HepG2 (cell line): ENCODE measurements around the gene AKAP14. TPM values are rescaled to one million over a fixed set of nuclear protein-coding genes. Genes with fewer than 3 reads are reported as not detected.

Source experiments
- ARNT ChIP-seq: fragments of 450-650 bp; IDR thresholded peaks from 2 replicates; pipeline ENCODE4 v1.6.1; 2017
- CREB1 ChIP-seq, 2 experiments: fragments of 450-650 bp in 1 of 2; IDR thresholded peaks; 2 replicates each; pipeline ENCODE4 v1.6.1; 2016 to 2017; ENCODE audit warnings: control low read depth in 1 of 2, mild to moderate bottlenecking in 1 of 2, missing compliant biosample characterization in 1 of 2, missing genetic modification characterization in 1 of 2
- EED ChIP-seq: sonication (generic); formaldehyde crosslinking; IDR thresholded peaks from 2 replicates; pipeline ENCODE4 v1.5.0; 2020; ENCODE audit warnings: mild to moderate bottlenecking, missing genetic modification reagents
- GATA4 ChIP-seq: sonication (generic); IDR thresholded peaks from 2 replicates; pipeline ENCODE4 v1.6.1; 2016; ENCODE audit warnings: antibody characterized with exemption, low read depth, borderline replicate concordance
- NFE2L2 ChIP-seq: fragments of 150-350 bp; IDR thresholded peaks from 2 replicates; pipeline ENCODE4 v1.6.1; 2014; ENCODE audit warnings: low read length
- TBX2 ChIP-seq: sonication (generic); formaldehyde crosslinking; IDR thresholded peaks from 2 replicates; pipeline ENCODE4 v1.5.0; 2020; ENCODE audit warnings: missing genetic modification reagents, mild to moderate bottlenecking, borderline replicate concordance
- TRIM22 ChIP-seq: fragments of 450-650 bp; IDR thresholded peaks from 2 replicates; pipeline ENCODE4 v1.6.1; 2017
- ZNF709 ChIP-seq: sonication (generic); formaldehyde crosslinking; IDR thresholded peaks from 2 replicates; pipeline ENCODE4 v1.5.0; 2020; ENCODE audit warnings: mild to moderate bottlenecking, missing genetic modification reagents
- ZNF782 ChIP-seq: sonication (generic); formaldehyde crosslinking; IDR thresholded peaks from 2 replicates; pipeline ENCODE4 v1.4.0; 2020; ENCODE audit warnings: missing genetic modification reagents, mild to moderate bottlenecking, borderline replicate concordance
- ZSCAN20 ChIP-seq: sonication (generic); formaldehyde crosslinking; IDR thresholded peaks from 2 replicates; pipeline ENCODE4 v1.4.0; 2020; ENCODE audit warnings: missing genetic modification reagents, mild to moderate bottlenecking, borderline replicate concordance
- polyA plus RNA-seq, 8 experiments: library from polyadenylated mRNA; depleted of rRNA in 3 of 8; stranded (reverse) in 7 of 8; unstranded in 1 of 8; fragments of >200 nt; fragmentation: Illumina TruSeq in 4 of 8; extraction: Trizol in 4 of 8; gene quantifications; 2 replicates each; pipeline versions ENCODE4 v1.2.1 to v1.2.3, GENCODE V29; 2011 to 2016; ENCODE audit warnings: low read depth in 4 of 8, missing spikeins in 1 of 8, mixed read lengths in 1 of 8; ENCODE audit not compliant: insufficient read depth in 1 of 8
- total RNA-seq, 5 experiments: library from RNA; depleted of rRNA; stranded (reverse); fragments of >200 nt; fragmentation: Illumina TruSeq; extraction: Trizol; gene quantifications; 2 replicates each; pipeline ENCODE4 v1.2.3, GENCODE V29; 2016; ENCODE audit warnings: low read depth in 1 of 5
- TF ChIP-seq, protein P1 (sequence below), 2 experiments: sonication (generic) in 1 of 2; formaldehyde crosslinking in 1 of 2; IDR thresholded peaks; 2 replicates each; pipeline versions ENCODE4 v1.6.1 to v1.9.0; 2014 to 2022; ENCODE audit warnings: antibody characterized with exemption in 1 of 2, borderline replicate concordance in 1 of 2, inconsistent platforms in 1 of 2, low read depth in 1 of 2, missing genetic modification reagents in 1 of 2
- TF ChIP-seq, protein P2 (sequence below): sonication (generic); formaldehyde crosslinking; IDR thresholded peaks from 2 replicates; pipeline ENCODE4 v1.9.0; 2022; ENCODE audit warnings: missing genetic modification reagents, mild to moderate bottlenecking, borderline replicate concordance
- TF ChIP-seq, protein P3 (sequence below): sonication (generic); formaldehyde crosslinking; IDR thresholded peaks from 2 replicates; pipeline ENCODE4 v1.4.0; 2020; ENCODE audit warnings: missing genetic modification reagents

The AKAP14 gene
- total and polyA plus RNA-seq, 2 of the 13 experiments (the other 11 are each of a cell fraction or from before 2014, with no cell fraction given) = 0.20 to 1.7 TPM

DNA sequence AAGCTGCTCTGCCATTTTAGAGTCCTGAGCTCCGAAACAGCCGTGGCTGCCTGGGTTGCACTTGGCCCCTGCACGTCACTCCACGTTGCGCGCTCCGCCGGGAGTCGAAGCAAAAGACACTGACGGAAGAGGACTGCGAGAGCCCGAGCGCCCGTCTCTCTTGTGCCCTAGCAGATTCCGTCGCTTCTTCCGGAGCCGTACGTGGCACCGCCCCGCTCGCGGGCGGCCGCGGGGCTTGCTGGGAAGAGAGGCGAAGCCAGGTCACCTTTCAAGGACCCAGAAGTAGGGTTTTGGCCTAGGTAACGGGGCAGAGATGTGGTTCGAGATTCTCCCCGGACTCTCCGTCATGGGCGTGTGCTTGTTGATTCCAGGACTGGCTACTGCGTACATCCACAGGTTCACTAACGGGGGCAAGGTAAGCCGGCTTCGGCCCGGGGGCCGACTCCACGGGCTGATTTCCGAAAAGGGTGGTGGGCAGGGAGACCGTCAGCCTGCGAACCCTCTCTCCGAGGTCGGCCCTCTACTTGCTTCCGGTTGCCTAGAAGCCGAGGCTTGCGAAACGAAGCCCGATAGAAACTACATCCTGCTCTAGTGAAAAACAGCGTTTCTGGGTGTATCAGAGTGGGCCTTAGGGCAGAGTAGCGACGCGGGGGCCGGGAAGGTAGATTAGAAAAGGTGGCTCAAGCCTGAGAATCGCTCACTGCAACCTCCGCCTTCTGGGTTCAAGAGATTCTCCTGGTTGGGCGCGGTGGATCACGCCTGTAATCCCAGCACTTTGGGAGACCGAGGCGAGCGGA is 23.9 kb upstream of the AKAP14 start, which contains the start of the genes NDUFA1 and RNF113A (continued):
- TF ChIP-seq, protein P1, sequence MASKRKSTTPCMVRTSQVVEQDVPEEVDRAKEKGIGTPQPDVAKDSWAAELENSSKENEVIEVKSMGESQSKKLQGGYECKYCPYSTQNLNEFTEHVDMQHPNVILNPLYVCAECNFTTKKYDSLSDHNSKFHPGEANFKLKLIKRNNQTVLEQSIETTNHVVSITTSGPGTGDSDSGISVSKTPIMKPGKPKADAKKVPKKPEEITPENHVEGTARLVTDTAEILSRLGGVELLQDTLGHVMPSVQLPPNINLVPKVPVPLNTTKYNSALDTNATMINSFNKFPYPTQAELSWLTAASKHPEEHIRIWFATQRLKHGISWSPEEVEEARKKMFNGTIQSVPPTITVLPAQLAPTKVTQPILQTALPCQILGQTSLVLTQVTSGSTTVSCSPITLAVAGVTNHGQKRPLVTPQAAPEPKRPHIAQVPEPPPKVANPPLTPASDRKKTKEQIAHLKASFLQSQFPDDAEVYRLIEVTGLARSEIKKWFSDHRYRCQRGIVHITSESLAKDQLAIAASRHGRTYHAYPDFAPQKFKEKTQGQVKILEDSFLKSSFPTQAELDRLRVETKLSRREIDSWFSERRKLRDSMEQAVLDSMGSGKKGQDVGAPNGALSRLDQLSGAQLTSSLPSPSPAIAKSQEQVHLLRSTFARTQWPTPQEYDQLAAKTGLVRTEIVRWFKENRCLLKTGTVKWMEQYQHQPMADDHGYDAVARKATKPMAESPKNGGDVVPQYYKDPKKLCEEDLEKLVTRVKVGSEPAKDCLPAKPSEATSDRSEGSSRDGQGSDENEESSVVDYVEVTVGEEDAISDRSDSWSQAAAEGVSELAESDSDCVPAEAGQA (IDR thresholded peaks at IDR 0.05; ENCODE audit: low read depth) = peak; percentile 63
- TF ChIP-seq, protein P1 (CRISPR knock-in tag; IDR thresholded peaks at IDR 0.05; ENCODE audit: borderline replicate concordance) = peak; percentile 72; the same call in 1 of the 2 replicates
- TF ChIP-seq, protein P2, sequence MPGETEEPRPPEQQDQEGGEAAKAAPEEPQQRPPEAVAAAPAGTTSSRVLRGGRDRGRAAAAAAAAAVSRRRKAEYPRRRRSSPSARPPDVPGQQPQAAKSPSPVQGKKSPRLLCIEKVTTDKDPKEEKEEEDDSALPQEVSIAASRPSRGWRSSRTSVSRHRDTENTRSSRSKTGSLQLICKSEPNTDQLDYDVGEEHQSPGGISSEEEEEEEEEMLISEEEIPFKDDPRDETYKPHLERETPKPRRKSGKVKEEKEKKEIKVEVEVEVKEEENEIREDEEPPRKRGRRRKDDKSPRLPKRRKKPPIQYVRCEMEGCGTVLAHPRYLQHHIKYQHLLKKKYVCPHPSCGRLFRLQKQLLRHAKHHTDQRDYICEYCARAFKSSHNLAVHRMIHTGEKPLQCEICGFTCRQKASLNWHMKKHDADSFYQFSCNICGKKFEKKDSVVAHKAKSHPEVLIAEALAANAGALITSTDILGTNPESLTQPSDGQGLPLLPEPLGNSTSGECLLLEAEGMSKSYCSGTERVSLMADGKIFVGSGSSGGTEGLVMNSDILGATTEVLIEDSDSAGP (CRISPR knock-in tag) = peak; percentile 70
- TF ChIP-seq GATA4 = no peak
- 0 out of 2 replicates have a peak, but pooled peaks have one; percentile 15 for TF ChIP-seq EED
- TF ChIP-seq, protein P3, sequence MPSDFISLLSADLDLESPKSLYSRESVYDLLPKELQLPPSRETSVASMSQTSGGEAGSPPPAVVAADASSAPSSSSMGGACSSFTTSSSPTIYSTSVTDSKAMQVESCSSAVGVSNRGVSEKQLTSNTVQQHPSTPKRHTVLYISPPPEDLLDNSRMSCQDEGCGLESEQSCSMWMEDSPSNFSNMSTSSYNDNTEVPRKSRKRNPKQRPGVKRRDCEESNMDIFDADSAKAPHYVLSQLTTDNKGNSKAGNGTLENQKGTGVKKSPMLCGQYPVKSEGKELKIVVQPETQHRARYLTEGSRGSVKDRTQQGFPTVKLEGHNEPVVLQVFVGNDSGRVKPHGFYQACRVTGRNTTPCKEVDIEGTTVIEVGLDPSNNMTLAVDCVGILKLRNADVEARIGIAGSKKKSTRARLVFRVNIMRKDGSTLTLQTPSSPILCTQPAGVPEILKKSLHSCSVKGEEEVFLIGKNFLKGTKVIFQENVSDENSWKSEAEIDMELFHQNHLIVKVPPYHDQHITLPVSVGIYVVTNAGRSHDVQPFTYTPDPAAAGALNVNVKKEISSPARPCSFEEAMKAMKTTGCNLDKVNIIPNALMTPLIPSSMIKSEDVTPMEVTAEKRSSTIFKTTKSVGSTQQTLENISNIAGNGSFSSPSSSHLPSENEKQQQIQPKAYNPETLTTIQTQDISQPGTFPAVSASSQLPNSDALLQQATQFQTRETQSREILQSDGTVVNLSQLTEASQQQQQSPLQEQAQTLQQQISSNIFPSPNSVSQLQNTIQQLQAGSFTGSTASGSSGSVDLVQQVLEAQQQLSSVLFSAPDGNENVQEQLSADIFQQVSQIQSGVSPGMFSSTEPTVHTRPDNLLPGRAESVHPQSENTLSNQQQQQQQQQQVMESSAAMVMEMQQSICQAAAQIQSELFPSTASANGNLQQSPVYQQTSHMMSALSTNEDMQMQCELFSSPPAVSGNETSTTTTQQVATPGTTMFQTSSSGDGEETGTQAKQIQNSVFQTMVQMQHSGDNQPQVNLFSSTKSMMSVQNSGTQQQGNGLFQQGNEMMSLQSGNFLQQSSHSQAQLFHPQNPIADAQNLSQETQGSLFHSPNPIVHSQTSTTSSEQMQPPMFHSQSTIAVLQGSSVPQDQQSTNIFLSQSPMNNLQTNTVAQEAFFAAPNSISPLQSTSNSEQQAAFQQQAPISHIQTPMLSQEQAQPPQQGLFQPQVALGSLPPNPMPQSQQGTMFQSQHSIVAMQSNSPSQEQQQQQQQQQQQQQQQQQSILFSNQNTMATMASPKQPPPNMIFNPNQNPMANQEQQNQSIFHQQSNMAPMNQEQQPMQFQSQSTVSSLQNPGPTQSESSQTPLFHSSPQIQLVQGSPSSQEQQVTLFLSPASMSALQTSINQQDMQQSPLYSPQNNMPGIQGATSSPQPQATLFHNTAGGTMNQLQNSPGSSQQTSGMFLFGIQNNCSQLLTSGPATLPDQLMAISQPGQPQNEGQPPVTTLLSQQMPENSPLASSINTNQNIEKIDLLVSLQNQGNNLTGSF = no peak
- peak; percentile 76 for TF ChIP-seq TBX2 (CRISPR knock-in tag)
- TF ChIP-seq ZNF709 = peak; percentile 31; the same call in 1 of the 2 replicates
- TF ChIP-seq NFE2L2 = no peak
- TF ChIP-seq ZNF782 (CRISPR knock-in tag) = no peak
- TF ChIP-seq CREB1 (IDR thresholded peaks at IDR 0.05) = peak; percentile 60
- TF ChIP-seq CREB1 (CRISPR knock-in tag; IDR thresholded peaks at IDR 0.05) = peak; percentile 86
- TF ChIP-seq ARNT = no peak
- TF ChIP-seq ZSCAN20 (CRISPR knock-in tag) = 0 out of 2 replicates have a peak, but pooled peaks have one; percentile 69
- TF ChIP-seq TRIM22 = no peak
